A549 treated with CpdA at 1 μM for 4 hours (cell line): Measurements from ENCODE around the gene DPEP1. TPM values are rescaled to one million over a fixed set of nuclear protein-coding genes. Genes with fewer than 3 reads are reported as not detected.

Experiments
- total RNA-seq: library from RNA; stranded (reverse); fragments of 200-300 nt; extraction: Qiagen RNA extraction; gene quantifications from 5 replicates; pipeline ENCODE4 v1.2.3, GENCODE V29; 2022; ENCODE audit warnings: low read depth

Gene DPEP1
- 0.59 to 1.5 TPM (median 0.97 TPM) in 5 replicates for total RNA-seq

GRCh38 chr16:89613231-89613953 lies at the start of gene DPEP1:
DPEP1 (plus strand) TSS chr16:89613642; CDS start chr16:89630411, 16,769 bp downstream.

GRCh38 chr16:89575247-89576152 lies 37.9 kb upstream of the DPEP1 start, which contains the start of gene CPNE7:
CPNE7 (plus strand) TSS chr16:89575758; CDS start chr16:89575898, 140 bp downstream.

GRCh38 chr16:89657442-89658220 lies 44.2 kb downstream of the DPEP1 start, which contains the start of the genes CHMP1A and SPATA33:
CHMP1A (minus strand) TSS chr16:89657708; CDS start chr16:89657588, 120 bp downstream.
SPATA33 (plus strand) TSS chr16:89657836; CDS start chr16:89657912, 76 bp downstream.

DNA sequence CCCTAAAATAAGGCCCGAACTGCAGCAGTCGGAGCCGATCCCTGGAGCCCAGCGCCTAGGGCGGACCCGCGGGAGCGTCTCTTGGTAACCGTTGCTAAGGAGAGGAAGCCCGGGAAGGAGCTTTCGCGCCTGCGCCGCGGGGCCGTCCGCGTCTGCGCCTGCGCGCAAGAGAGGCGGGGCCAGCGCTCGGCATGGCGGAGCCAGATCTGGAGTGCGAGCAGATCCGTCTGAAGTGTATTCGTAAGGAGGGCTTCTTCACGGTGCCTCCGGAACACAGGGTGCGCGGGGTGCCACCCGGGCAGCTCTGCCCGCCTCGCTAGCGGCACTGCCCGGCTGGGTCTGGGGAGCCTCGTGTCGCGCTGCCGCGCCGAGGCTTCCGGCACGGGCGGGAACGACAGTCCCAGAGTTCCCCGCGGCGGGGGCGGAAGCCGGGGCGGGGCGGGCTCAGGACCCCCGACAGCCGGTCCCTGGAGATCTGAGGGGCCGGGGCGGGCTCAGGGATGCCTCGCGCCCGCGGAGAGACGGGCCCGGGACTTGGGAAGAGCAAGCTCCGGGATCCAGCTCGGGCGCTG lies 73.2 kb downstream of the DPEP1 start, which contains the start of gene CDK10:
Gene CDK10 (plus strand): TSS at position 170 of the 572 bp plus-strand sequence. CDS start 22 bp downstream, at position 192.

Other genes starting within 250 kb of the DPEP1 start
- 82.9 to 95.6 TPM (median 92.2 TPM) in 5 replicates for gene ANKRD11, start 123.1 kb upstream of the DPEP1 start, total RNA-seq
- gene SPG7, start 105.2 kb upstream of the DPEP1 start, total RNA-seq, result 74.2 to 101 TPM (median 86.6 TPM) in 5 replicates
- 3,203 to 4,456 TPM (median 4,194 TPM) in 5 replicates for gene RPL13, start 53.0 kb upstream of the DPEP1 start, total RNA-seq
- gene CPNE7, start 37.9 kb upstream of the DPEP1 start, total RNA-seq, result 56.0 to 66.6 TPM (median 60.2 TPM) in 5 replicates
- 88.9 to 113 TPM (median 92.5 TPM) in 5 replicates for gene CHMP1A, start 44.1 kb downstream of the DPEP1 start, total RNA-seq
- gene SPATA33, start 44.2 kb downstream of the DPEP1 start, total RNA-seq, result 13.2 to 16.0 TPM (median 15.2 TPM) in 5 replicates
- gene CDK10, start 73.0 kb downstream of the DPEP1 start, total RNA-seq, result 39.4 to 73.0 TPM (median 62.4 TPM) in 5 replicates
- 7.6 to 11.7 TPM (median 10.9 TPM) in 5 replicates for gene SPATA2L, start 88.1 kb downstream of the DPEP1 start, total RNA-seq
- 3.6 to 5.6 TPM (median 4.3 TPM) in 5 replicates for gene VPS9D1, start 107.3 kb downstream of the DPEP1 start, total RNA-seq
- gene ZNF276, start 107.9 kb downstream of the DPEP1 start, total RNA-seq, result 15.7 to 18.2 TPM (median 17.5 TPM) in 5 replicates
- 33.2 to 40.7 TPM (median 36.0 TPM) in 5 replicates for gene FANCA, start 203.0 kb downstream of the DPEP1 start, total RNA-seq
- 6.3 to 8.7 TPM (median 7.7 TPM) in 5 replicates for gene SPIRE2, start 214.8 kb downstream of the DPEP1 start, total RNA-seq